WI38 (cell line): ENCODE data around the gene CENATAC.
"Not testable (repeated sequence)": the region's sequence is repeated elsewhere in the genome, so short reads cannot be mapped to it uniquely, and the experiment has no call there.

Source experiments
- H3K4me3 ChIP-seq: 2 replicates; pipeline ENCODE4 v1.5.1; 2011; ENCODE audit warnings: low read depth, mild to moderate bottlenecking, control low read depth, low read length
- TF ChIP-seq, protein P1 (sequence below): IDR thresholded peaks from 2 replicates; pipeline ENCODE4 v1.5.1; 2012; ENCODE audit warnings: low read depth, mild to moderate bottlenecking, control low read depth, low read length

CENATAC gene

DNA sequence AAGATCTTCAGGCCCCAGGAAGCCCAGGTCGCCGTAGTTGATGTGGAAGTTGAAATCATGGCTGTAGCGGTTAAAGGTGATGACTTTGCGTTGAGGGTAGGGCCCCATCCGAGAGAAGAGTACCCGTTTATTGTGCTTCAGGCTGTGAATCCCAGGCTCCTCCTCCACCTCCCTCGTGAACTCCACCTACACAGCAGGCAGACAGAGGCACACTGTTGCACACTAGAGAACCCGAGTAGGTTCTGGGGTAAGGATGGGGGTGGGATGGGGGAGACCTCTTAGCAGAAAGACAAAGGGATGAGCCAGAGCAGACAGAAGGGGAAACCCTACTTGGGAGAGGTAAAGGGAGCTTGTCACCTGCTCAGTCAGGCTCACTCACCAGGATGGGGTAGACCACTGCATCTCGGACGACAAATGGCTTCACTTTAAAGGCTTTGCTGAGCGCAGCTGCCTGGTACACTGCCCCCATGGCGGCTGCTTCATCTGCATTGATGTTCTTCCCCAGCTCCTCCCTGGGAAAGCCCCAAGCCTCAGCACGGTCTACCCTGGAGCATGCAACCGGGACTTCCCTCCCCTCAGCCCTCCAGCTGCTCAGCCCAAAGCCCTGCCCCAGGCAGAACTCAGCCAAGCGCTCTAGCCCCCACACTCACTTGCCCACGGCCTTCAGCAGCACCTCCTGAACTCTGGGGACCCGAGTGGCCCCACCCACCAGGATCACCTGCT is 53.7 kb downstream of the CENATAC start:
- H3K4me3 ChIP-seq, result no peak overlapping the region
- TF ChIP-seq, protein P1, sequence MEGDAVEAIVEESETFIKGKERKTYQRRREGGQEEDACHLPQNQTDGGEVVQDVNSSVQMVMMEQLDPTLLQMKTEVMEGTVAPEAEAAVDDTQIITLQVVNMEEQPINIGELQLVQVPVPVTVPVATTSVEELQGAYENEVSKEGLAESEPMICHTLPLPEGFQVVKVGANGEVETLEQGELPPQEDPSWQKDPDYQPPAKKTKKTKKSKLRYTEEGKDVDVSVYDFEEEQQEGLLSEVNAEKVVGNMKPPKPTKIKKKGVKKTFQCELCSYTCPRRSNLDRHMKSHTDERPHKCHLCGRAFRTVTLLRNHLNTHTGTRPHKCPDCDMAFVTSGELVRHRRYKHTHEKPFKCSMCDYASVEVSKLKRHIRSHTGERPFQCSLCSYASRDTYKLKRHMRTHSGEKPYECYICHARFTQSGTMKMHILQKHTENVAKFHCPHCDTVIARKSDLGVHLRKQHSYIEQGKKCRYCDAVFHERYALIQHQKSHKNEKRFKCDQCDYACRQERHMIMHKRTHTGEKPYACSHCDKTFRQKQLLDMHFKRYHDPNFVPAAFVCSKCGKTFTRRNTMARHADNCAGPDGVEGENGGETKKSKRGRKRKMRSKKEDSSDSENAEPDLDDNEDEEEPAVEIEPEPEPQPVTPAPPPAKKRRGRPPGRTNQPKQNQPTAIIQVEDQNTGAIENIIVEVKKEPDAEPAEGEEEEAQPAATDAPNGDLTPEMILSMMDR, result no peak

GRCh38 chr11:119052163-119052814 is 54.4 kb downstream of the CENATAC start:
- no peak overlapping the region for H3K4me3 ChIP-seq
- TF ChIP-seq, protein P1, result no peak

- H3K4me3 ChIP-seq, result no peak overlapping the region
- TF ChIP-seq, protein P1, result no peak
Observed at GRCh38 chr11:119054418-119054817, 56.5 kb downstream of the CENATAC start.

GRCh38 chr11:119055901-119056300 is 58.0 kb downstream of the CENATAC start:
- TF ChIP-seq, protein P1, result no peak

DNA sequence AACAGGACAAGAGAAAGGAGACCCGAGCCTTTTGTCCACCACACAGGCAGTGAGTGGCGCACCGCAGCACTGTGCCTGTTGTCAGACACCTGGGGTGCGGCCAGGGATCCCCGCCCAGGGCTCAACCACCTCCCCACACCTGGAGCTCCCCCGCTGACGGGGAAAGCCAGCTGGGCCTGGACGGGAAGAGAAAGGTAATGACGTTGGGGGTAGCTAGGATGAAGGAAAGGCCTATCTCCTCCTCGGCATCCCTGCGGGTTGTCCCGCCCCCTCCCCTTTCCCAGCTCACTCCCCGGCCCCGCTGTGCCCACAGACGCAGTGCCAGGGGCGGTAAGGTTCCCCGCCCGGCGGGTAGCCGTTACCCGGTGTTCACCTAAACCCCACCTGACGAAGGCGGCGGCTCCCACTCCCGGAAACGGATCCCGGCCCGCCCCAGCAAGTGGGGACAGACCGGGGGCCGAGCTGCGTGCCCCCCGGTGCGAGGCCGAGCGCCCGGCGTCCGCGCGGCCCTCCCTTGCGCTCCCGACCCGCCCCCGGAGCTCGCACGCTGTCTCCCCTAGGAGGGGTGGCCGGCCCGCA is 58.6 kb downstream of the CENATAC start:
- H3K4me3 ChIP-seq, result peak overlapping the region; percentile 86
- TF ChIP-seq, protein P1, result no peak

More at GRCh38 chr11:119055901-119056300, 58.0 kb downstream of the CENATAC start:
- peak overlapping the region; percentile 86 for H3K4me3 ChIP-seq

GRCh38 chr11:119057000-119057769 is 59.2 kb downstream of the CENATAC start, which contains the start of gene HYOU1:
Gene HYOU1, minus strand, starts transcription at chr11:119057205. Its CDS starts 1,045 bp downstream, at chr11:119056160.
- H3K4me3 ChIP-seq, result peak within 1 kb of the TSS; percentile 86

DNA sequence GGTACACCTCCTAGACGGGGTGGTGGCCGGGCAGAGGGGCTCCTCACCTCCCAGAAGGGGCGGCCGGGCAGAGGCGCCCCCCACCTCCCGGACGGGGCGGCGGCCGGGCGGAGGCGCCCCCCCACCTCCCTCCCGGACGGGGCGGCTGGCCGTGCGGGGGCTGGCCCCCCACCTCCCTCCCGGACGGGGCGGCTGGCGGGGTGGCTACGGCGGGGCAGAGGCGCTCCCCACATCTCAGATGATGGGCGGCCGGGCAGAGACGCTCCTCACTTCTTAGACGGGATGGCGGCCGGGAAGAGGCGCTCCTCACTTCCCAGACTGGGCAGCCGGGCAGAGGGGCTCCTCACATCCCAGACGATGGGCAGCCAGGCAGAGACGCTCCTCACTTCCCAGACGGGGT is 61.2 kb downstream of the CENATAC start:
- not testable (repeated sequence) for H3K4me3 ChIP-seq

More at GRCh38 chr11:119057000-119057769, 59.2 kb downstream of the CENATAC start, which contains the start of gene HYOU1:
- TF ChIP-seq, protein P1, result no peak
